Measurements from ENCODE around the gene VWA8. TPM values are rescaled to one million over a fixed set of nuclear protein-coding genes. Genes with fewer than 3 reads are reported as not detected.
"Not testable (repeated sequence)": the region's sequence is repeated elsewhere in the genome, so short reads cannot be mapped to it uniquely, and the experiment has no call there.

The VWA8 gene
- polyA plus RNA-seq, 1 donor = 11.6 TPM

DNA sequence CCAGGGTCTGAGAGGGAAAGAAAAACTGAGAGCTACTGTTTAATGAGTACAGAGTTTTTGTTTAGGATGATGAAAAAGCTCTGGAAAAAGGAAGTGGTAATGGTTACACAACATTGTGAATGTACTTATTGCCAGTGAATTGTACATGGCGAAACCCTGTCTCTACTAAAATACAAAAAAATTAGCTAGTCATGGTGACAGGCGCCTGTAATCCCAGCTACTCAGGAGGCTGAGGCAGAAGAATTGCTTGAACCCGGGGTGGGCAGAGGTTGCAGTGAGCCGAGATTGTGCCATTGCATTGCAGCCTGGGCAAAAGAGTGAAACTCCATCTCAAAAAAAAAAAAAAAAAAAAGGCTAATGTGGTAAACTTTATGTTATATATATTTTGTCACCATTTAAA lies 96.3 kb downstream of the VWA8 start:
- H3K27ac ChIP-seq (ENCODE audit: low read length) = no peak overlapping the region
- H3K36me3 ChIP-seq (ENCODE audit: control insufficient read depth, insufficient read depth, low read length) = peaks cover 12% of the 10 kb centered on the region
- H3K4me1 ChIP-seq (ENCODE audit: control insufficient read depth, insufficient read depth, low read length) = no peaks in the 10 kb centered on the region
- H3K9me3 ChIP-seq (ENCODE audit: control insufficient read depth, low read depth, low read length) = no peaks in the 10 kb centered on the region
- no CpG with 5 or more reads among the region's 4 CpGs for WGBS (ENCODE audit: insufficient coverage, low lambda C conversion rate)
- no peaks in the 10 kb centered on the region for H3K27me3 ChIP-seq (ENCODE audit: control insufficient read depth, insufficient read depth, low read length)
- DNase-seq = no peak
- H3K4me3 ChIP-seq (ENCODE audit: low read length) = no peak overlapping the region

DNA sequence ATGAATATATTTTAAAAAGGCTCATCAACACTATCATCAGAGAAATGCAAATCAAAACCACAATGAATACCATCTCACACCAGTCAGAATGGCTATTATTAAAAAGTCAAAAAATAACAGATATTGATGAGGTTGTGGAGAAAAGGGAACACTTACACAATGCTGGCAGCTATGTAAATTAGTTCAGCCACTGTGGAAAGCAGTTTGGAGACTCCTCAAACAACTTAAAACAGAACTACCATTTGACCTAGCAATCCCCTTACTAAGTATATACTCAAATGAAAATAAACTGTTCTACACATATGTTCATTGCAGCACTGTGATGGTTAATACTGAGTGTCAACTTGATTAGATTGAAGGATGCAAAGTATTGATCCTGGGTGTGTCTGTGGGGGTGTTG lies 98.2 kb downstream of the VWA8 start:
- not testable (repeated sequence) for H3K4me3 ChIP-seq (ENCODE audit: low read length); DNase-seq; H3K9me3 ChIP-seq (ENCODE audit: control insufficient read depth, low read depth, low read length); H3K27ac ChIP-seq (ENCODE audit: low read length); H3K4me1 ChIP-seq (ENCODE audit: control insufficient read depth, insufficient read depth, low read length); H3K27me3 ChIP-seq (ENCODE audit: control insufficient read depth, insufficient read depth, low read length)
- peaks cover 12% of the 10 kb centered on the region for H3K36me3 ChIP-seq (ENCODE audit: control insufficient read depth, insufficient read depth, low read length)

DNA sequence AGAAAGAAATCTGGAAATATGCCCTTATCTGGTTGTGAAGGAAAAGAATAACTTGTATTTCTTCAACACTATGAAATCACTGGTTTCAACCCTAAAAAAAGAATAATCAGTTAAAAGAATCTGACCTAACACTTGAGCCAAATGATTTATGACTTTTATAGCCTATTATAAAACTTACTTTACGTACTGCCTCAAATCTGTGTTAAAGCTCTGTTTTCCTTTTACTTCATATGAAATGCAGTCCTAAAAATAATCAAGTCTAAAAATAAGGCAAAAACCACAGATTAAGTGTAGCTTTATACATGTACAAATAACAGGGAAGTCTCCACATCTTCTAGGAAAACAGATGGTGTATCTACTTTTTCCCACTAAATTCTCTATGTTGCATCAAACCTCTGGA lies 101.3 kb downstream of the VWA8 start:
- 0% methylated on average over 1 of the region's 1 CpG for WGBS (ENCODE audit: insufficient coverage, low lambda C conversion rate)
- peaks cover 4% of the 10 kb centered on the region for H3K36me3 ChIP-seq (ENCODE audit: control insufficient read depth, insufficient read depth, low read length)
- no peaks in the 10 kb centered on the region for H3K27me3 ChIP-seq (ENCODE audit: control insufficient read depth, insufficient read depth, low read length)
- no peaks in the 10 kb centered on the region for H3K9me3 ChIP-seq (ENCODE audit: control insufficient read depth, low read depth, low read length)
- no peak overlapping the region for H3K27ac ChIP-seq (ENCODE audit: low read length)
- H3K4me3 ChIP-seq (ENCODE audit: low read length) = no peak overlapping the region
- H3K4me1 ChIP-seq (ENCODE audit: control insufficient read depth, insufficient read depth, low read length) = no peaks in the 10 kb centered on the region
- no peak for DNase-seq

DNA sequence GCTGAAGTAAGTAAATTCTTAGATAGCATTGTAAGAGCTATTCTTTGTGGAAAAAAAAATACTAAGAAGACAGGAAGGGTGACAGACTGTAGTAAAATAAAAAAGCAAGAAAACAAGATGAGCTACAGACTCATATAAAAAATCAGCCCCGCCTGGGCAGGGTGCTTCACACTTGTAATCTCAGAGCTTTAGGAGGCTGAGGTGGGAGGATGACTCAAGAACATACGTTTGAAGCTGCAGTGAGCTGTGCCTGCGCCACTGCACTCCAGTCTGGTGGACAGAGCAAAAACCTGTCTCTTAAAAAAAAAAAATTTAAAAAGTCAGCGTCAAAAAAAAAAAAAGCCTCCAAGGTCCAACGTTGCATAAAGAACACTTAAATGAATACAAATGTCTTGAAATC lies 102.1 kb downstream of the VWA8 start:
- Histone ChIP-seq H3K9me3 (ENCODE audit: control insufficient read depth, low read depth, low read length) (no peaks in the 10 kb centered on the region), H3K27ac (ENCODE audit: low read length) (no peak overlapping the region), H3K4me3 (ENCODE audit: low read length) (no peak overlapping the region), H3K4me1 (ENCODE audit: control insufficient read depth, insufficient read depth, low read length) (no peaks in the 10 kb centered on the region), H3K36me3 (ENCODE audit: control insufficient read depth, insufficient read depth, low read length) (peaks cover 4% of the 10 kb centered on the region), H3K27me3 (ENCODE audit: control insufficient read depth, insufficient read depth, low read length) (no peaks in the 10 kb centered on the region)
- WGBS (ENCODE audit: insufficient coverage, low lambda C conversion rate) = 94% methylated on average over 4 of the region's 5 CpGs
- DNase-seq = no peak

DNA sequence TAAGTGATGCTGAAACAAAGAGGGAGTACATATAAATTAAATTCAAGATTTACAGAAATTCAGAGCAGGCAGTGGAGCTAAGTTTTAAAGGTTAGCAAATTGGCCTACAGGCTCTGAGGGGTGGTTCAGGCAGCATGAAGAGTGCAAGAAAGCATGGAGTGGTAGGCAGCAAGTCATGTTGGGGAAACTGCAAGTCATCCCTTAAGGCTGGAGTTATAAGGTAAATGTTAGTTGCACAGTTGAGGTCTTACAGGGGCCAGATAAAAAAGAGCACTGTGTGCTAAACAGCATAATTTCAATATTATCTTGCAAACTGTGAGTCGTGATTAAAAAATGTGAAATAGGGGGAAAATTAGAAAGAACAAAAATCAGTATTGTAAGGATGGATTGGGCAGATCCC lies 106.2 kb downstream of the VWA8 start:
- H3K9me3 ChIP-seq (ENCODE audit: control insufficient read depth, low read depth, low read length) = no peaks in the 10 kb centered on the region
- no peak overlapping the region for H3K4me3 ChIP-seq (ENCODE audit: low read length)
- 100% methylated on average over 1 of the region's 1 CpG for WGBS (ENCODE audit: insufficient coverage, low lambda C conversion rate)
- H3K27me3 ChIP-seq (ENCODE audit: control insufficient read depth, insufficient read depth, low read length) = no peaks in the 10 kb centered on the region
- no peak for DNase-seq
- H3K27ac ChIP-seq (ENCODE audit: low read length) = no peak overlapping the region
- no peaks in the 10 kb centered on the region for H3K4me1 ChIP-seq (ENCODE audit: control insufficient read depth, insufficient read depth, low read length)
- H3K36me3 ChIP-seq (ENCODE audit: control insufficient read depth, insufficient read depth, low read length) = peaks cover 3% of the 10 kb centered on the region

DNA sequence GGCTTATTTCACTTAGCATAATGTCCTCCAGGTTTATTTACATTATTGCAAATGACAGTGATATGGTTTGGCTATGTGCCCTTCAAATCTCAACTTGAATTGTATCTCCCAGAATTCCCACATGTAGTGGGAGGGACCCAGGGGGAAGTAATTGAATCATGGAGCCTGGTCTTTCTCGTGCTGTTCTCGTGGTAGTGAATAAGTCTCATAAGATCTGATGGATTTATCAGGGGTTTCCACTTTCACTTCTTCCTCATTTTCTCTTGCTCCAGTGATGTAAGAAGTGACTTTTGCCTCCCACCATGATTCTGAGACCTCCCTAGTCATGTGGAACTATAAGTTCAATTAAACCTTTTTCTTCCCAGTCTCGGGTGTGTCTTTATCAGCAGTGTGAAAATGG lies 109.6 kb downstream of the VWA8 start:
- Histone ChIP-seq H3K4me3 (ENCODE audit: low read length) (no peak overlapping the region), H3K27me3 (ENCODE audit: control insufficient read depth, insufficient read depth, low read length) (no peaks in the 10 kb centered on the region), H3K9me3 (ENCODE audit: control insufficient read depth, low read depth, low read length) (no peaks in the 10 kb centered on the region), H3K36me3 (ENCODE audit: control insufficient read depth, insufficient read depth, low read length) (peaks cover 3% of the 10 kb centered on the region), H3K27ac (ENCODE audit: low read length) (no peak overlapping the region), H3K4me1 (ENCODE audit: control insufficient read depth, insufficient read depth, low read length) (no peaks in the 10 kb centered on the region)
- DNase-seq = no peak
- WGBS (ENCODE audit: insufficient coverage, low lambda C conversion rate) = no CpG with 5 or more reads among the region's 3 CpGs

DNA sequence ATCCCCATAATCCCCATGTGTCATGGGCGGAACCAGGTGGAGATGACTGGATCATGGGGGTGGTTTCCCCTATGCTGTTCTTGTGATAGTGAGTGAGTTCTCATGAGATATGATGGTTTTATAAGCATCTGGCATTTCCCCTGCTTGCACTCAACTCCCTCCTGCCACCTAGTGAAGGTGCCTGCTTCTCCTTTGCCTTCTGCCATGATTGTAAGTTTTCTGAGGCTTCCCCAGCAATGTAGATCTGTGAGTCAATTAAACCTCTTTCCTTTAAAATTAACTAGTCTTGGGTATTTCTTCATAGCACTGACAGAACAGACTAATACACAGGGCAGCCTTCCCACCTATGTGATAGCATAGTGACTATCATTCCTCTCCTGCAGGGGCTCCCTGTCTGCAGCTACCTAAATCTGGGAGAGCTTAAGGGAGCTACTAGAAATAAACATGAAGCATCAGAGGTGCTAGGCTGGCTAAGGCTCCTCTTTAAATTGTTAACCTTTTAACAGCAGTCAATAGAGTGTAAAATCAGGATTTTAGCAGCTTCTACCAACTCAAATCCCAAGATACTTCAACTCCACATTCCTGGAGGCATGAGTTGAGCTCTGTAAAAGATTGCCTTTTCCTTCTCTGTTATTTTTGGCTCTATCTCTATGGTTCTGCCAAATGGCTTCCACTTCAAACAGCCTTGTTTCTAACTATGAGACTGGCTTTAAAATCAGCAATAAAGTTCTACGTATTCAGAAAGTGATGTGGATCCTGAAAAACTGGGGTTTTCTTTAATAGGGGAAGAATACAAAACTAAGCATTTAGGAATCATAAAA lies 112.3 kb downstream of the VWA8 start:
- Histone ChIP-seq H3K27ac (ENCODE audit: low read length) (no peak overlapping the region), H3K9me3 (ENCODE audit: control insufficient read depth, low read depth, low read length) (no peaks in the 10 kb centered on the region), H3K27me3 (ENCODE audit: control insufficient read depth, insufficient read depth, low read length) (no peaks in the 10 kb centered on the region), H3K36me3 (ENCODE audit: control insufficient read depth, insufficient read depth, low read length) (peaks cover 3% of the 10 kb centered on the region), H3K4me3 (ENCODE audit: low read length) (no peak overlapping the region), H3K4me1 (ENCODE audit: control insufficient read depth, insufficient read depth, low read length) (no peaks in the 10 kb centered on the region)
- DNase-seq = no peak
- WGBS (ENCODE audit: insufficient coverage, low lambda C conversion rate) = no CpG with 5 or more reads among the region's 2 CpGs

DNA sequence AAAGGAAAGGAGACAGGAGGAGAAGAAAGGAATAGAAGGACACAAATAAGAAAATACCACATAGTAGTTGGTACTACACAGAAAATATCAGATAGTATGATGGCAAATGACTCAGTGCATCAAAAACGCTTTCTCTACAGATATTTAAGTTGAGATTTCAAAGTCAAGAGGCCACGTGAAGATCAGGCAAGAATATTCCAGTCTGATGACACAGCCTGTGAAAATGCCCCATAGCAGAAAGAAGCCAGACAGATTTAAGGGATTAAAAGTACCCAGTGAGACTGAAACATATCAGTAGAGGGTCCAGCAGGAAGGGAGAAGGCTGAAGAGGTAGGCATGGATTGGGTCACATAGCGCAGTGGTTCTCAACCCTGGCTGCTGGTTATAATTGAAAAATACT lies 113.7 kb downstream of the VWA8 start:
- DNase-seq = no peak
- no peaks in the 10 kb centered on the region for H3K27me3 ChIP-seq (ENCODE audit: control insufficient read depth, insufficient read depth, low read length)
- no peak overlapping the region for H3K27ac ChIP-seq (ENCODE audit: low read length)
- H3K36me3 ChIP-seq (ENCODE audit: control insufficient read depth, insufficient read depth, low read length) = peaks cover 3% of the 10 kb centered on the region
- H3K4me1 ChIP-seq (ENCODE audit: control insufficient read depth, insufficient read depth, low read length) = no peaks in the 10 kb centered on the region
- WGBS (ENCODE audit: insufficient coverage, low lambda C conversion rate) = 100% methylated on average over 2 of the region's 3 CpGs
- no peaks in the 10 kb centered on the region for H3K9me3 ChIP-seq (ENCODE audit: control insufficient read depth, low read depth, low read length)
- H3K4me3 ChIP-seq (ENCODE audit: low read length) = no peak overlapping the region

DNA sequence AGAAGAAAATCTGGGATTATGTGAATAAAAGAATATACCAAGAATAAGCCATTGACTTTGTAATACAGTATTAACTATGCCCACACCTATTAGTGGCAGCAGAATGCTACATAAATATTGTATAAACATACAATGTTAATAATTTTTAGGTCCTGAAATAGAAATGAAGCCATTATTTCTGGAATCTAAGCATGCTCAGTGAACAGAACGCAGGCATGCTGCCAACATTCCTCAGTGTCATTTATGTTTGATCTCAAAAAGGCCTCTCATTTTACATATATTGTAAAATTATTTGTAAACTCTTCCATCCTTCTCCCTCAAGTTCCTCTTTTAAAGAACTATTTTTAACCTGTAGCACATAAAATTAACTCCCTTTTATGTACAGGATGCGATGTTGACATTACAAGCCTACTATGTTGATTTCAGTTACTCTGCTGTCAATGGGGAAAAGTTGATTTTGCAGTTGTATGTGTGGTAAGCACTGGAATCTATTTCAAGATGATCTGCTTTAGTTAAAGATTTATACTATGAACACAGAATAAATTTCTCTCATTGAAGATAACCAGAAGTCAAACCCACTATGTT lies 118.8 kb downstream of the VWA8 start:
- WGBS (ENCODE audit: insufficient coverage, low lambda C conversion rate) = 73% methylated on average over 2 of the region's 2 CpGs
- Histone ChIP-seq H3K4me3 (ENCODE audit: low read length) (no peak overlapping the region), H3K9me3 (ENCODE audit: control insufficient read depth, low read depth, low read length) (no peaks in the 10 kb centered on the region), H3K27me3 (ENCODE audit: control insufficient read depth, insufficient read depth, low read length) (no peaks in the 10 kb centered on the region), H3K27ac (ENCODE audit: low read length) (no peak overlapping the region), H3K36me3 (ENCODE audit: control insufficient read depth, insufficient read depth, low read length) (peaks cover 2% of the 10 kb centered on the region), H3K4me1 (ENCODE audit: control insufficient read depth, insufficient read depth, low read length) (no peaks in the 10 kb centered on the region)
- DNase-seq = no peak

DNA sequence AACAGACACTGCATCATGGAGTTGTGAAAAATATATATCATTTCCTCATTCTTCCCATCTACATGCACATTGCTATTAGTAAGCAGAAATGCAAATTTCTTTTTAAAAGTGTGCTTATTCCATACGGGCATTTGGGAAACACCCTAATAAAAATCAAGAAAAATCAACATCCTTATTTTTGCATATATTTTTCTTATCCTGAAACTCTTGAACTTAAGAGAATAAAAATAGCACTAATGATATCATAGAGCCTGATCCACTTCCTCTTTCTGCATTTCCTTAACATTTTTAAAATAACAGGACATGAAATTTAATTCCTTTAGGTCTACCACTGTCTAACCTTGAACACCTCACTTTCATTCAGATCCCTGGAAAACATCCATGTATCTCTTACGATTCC lies 123.3 kb downstream of the VWA8 start:
- DNase-seq = no peak
- 88% methylated on average over 1 of the region's 2 CpGs for WGBS (ENCODE audit: insufficient coverage, low lambda C conversion rate)
- H3K4me1 ChIP-seq (ENCODE audit: control insufficient read depth, insufficient read depth, low read length) = no peaks in the 10 kb centered on the region
- no peaks in the 10 kb centered on the region for H3K27me3 ChIP-seq (ENCODE audit: control insufficient read depth, insufficient read depth, low read length)
- H3K4me3 ChIP-seq (ENCODE audit: low read length) = no peak overlapping the region
- no peaks in the 10 kb centered on the region for H3K9me3 ChIP-seq (ENCODE audit: control insufficient read depth, low read depth, low read length)
- H3K36me3 ChIP-seq (ENCODE audit: control insufficient read depth, insufficient read depth, low read length) = peaks cover 6% of the 10 kb centered on the region
- no peak overlapping the region for H3K27ac ChIP-seq (ENCODE audit: low read length)

DNA sequence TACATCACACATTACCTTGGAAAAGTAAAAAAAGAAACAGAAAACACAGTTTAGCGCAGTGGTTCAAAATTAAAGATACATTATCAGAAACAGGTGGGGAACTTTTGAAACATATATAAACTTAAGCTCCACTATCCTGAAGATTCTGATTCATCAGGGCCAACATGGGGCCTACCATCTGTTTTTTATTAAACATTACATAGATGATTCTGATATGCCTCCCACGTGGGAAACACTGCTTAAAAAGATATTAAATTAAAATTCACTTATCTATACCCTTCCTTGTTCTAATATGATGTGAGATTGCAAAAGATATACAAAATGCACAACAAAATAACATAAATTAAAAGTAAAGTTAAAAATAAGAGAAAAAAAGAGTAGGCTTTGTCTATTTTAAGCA lies 125.0 kb downstream of the VWA8 start:
- Histone ChIP-seq H3K27ac (ENCODE audit: low read length) (no peak overlapping the region), H3K9me3 (ENCODE audit: control insufficient read depth, low read depth, low read length) (no peaks in the 10 kb centered on the region), H3K4me1 (ENCODE audit: control insufficient read depth, insufficient read depth, low read length) (no peaks in the 10 kb centered on the region), H3K4me3 (ENCODE audit: low read length) (no peak overlapping the region), H3K36me3 (ENCODE audit: control insufficient read depth, insufficient read depth, low read length) (peaks cover 13% of the 10 kb centered on the region), H3K27me3 (ENCODE audit: control insufficient read depth, insufficient read depth, low read length) (no peaks in the 10 kb centered on the region)
- no peak for DNase-seq
- no CpG with 5 or more reads among the region's 2 CpGs for WGBS (ENCODE audit: insufficient coverage, low lambda C conversion rate)
